SHP77 treated with DMSO at 0.1 percent for 48 hours (cell line): ENCODE data around the gene OR8S1.
"Not testable (repeated sequence)": the region's sequence is repeated elsewhere in the genome, so short reads cannot be mapped to it uniquely, and the experiment has no call there.

ENCODE experiments used
- DNase-seq: peaks from one replicate; lab custom pipeline; 2025; lab: John Stamatoyannopoulos, UW

The OR8S1 gene, protein sequence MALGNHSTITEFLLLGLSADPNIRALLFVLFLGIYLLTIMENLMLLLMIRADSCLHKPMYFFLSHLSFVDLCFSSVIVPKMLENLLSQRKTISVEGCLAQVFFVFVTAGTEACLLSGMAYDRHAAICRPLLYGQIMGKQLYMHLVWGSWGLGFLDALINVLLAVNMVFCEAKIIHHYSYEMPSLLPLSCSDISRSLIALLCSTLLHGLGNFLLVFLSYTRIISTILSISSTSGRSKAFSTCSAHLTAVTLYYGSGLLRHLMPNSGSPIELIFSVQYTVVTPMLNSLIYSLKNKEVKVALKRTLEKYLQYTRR

DNA sequence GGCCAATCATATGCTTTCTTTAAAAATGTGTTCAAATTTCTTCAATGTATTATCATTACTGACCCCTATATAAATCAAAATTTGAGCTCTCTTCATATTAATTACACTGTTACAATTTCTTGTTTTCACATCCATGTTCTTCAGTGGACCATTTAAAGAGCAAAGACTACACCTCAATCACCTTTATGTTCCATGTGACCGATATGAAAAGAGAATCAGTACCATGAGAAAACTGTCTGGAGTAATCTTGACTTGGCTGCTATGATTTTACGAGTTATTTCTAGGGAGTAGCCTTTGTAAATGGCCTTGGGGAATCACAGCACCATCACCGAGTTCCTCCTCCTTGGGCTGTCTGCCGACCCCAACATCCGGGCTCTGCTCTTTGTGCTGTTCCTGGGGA lies at the start of gene OR8S1:
Gene OR8S1, plus strand, starts transcription at position 301 of the 400 bp plus-strand sequence. Its CDS starts 0 bp downstream, at position 301.
- no peak for DNase-seq

DNA sequence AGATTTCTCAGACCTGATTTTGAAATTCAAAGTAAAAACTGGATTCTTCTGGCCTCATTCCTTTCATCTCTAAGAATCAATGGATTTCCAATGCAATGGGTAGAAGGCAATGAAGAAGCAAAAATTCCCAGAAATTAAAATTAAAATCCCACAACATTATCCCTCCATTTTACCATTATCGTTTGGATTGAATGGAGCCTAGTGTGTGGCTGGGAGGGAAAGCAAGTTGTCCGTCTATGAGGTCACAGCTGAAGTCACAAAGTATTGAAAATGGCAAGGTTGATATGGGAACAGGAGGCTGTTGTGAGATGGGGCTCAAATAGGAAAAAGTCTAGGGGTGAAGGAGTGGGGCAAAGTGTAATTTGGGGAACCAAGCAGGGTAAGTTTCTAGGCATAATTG lies 43.2 kb upstream of the OR8S1 start, which contains the start of gene C12orf54:
Gene C12orf54, plus strand, starts transcription at position 301 of the 400 bp plus-strand sequence. CDS start 799 bp downstream, outside the sequence.
- no peak for DNase-seq

DNA sequence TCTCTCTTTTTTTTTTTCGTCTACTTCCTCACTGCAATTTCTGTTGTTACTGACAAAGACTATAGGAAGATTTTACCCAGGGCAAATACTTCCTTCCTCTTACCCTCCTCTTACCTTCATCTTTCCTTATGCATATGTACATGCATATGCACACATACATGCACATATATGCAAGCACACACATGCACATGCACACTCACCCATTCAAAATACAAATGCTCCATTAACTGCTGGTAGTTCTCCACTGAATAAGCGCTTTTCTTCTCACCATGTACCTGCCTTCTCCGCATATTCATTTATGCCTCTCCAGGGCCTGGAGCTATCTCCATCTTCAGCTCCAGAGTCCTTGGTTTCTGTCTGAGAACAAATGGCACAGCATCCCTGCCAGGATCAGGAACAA lies 42.5 kb upstream of the OR8S1 start:
- no peak for DNase-seq

DNA sequence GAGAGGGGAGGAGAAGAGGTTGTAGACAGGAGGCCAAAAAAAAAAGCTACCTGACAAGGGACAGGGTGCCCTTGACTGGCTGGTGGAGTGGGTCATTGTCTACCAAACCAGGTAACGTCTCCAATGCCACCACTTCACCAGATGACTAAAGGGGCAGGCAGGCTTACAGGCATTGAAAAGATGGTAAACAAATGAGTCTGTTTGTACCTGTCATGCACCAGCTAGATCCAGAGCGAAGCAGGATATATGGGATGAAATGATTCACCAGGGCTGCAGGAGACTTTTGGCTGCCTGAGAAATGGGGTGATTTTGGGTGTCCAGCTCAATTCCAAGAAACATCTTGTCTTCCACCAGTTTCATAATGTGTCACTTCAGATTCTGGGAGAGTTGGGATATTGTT lies 39.2 kb upstream of the OR8S1 start:
- no peak for DNase-seq

DNA sequence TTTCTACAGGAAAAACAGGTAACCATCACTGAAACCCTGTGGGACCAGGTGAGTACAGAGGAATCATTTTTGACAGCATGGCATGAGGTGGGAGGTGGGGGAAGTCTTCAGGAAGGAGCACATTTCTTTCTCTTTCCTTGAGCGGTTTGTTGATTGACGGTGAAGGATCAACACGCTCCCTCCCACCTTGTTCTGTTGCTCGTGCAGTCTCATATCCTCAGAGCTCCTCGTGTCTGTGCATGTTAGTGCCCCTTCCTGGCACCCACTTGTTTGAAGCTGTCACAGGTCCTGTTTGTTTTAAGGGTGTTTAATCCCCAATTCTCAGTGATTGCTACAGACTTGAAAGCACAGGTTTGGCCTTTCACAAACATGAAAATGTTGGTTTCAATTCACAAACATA lies 38.8 kb upstream of the OR8S1 start:
- DNase-seq: no peak

DNA sequence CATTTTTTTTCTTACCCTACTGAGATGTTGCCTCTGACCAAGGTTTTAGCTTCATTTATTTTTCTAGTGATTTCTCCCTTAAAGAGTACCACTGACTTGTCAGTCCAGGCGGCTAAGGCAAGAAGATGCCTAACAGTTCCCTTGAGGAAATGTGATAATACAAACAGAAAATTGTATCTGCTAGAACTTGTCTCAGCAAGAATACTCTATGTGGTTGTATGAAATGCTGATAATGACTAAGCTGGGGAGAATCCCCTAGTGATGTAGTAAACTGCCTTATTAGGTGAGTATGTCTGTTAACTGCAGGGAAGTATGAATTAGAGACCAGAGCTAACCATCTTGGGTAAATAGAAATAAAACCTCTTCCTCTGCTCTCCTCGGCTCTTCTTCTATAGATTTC lies 36.4 kb upstream of the OR8S1 start:
- no peak for DNase-seq

DNA sequence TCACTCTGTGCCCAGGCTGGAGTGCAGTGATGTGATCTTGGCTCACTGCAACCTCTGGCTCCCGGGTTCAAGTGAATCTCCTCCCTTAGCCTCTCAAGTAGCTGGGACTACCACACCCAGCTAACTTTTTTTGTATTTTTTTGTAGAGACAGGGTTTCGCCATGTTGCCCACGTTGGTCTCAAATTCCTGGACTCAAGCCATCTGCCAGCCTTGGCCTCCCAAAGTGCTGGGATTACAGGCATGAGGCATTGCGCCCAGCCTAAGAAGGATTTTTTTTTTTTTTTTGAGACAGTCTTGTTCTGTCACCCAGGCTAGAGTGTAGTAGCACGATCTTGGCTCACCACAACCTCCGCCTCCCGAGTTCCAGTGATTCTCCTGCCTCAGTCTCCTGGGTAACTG lies 36.0 kb upstream of the OR8S1 start:
- not testable (repeated sequence) for DNase-seq

DNA sequence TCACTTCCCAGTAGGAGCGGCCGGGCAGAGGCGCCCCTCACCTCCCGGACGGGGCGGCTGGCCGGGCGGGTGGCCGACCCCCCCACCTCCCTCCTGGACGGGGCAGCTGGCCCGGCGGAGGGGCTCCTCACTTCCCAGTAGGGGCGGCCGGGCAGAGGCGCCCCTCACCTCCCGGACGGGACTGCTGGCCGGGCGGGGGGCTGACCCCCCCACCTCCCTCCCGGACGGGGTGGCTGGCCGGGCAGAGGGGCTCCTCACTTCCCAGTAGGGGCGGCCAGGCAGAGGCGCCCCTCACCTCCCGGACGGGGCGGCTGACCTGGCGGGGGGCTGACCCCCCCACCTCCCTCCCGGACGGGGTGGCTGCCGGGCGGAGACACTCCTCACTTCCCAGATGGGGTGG lies 25.2 kb upstream of the OR8S1 start:
- not testable (repeated sequence) for DNase-seq

DNA sequence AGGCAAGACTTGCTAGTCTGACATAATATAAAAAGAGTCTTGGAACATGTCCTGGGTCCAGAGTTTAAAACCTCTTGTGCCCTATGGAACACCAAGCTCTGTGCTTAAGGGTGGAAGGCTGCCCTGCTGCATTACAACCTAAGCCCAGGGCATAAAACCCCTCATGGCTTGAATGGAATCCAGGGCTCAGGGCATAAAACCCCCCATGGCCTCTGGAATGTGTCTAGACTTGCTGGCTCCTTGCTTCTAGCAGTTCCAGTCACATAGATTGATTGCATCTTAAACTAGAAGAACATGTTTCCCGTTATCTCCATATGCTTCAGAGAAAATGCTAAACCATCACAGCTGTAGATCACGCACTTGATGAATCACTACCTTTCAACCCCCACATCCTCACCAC lies 18.6 kb upstream of the OR8S1 start:
- not testable (repeated sequence) for DNase-seq

DNA sequence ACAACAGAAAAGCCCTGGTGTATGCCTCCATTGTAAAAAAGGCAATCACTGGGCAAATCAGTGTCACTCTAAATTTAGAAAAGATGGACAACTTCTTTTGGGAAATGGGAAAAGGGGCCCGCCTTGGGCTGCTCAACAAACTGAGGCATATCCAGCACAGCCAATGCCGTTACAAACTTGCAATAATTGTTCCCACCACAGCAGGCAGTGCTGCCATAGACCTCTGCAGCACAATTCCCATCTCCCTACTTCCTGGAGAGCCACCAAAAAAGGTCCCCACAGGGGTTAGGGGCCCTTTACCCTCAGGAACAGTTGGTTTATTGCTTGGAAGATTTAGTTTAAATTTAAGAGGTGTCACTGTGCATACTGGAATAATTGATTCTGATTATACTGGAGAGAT lies 16.4 kb upstream of the OR8S1 start:
- no peak for DNase-seq

DNA sequence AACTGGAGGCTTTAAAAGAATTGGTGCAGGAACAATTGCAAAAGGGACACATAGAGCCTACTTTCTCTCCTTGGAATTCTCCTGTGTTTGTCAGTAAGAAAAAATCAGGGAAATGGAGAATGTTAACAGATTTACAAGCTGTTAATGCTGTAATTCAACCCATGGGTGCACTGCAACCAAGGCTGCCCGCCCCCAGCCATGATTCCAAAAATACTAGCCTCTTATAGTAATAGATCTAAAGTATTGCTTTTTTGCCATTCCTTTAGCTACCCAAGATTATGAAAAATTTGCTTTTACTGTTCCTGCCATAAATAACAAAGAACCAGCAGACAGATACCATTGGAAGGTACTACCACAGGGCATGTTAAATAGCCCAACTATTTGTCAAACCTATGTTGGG lies 15.3 kb upstream of the OR8S1 start:
- no peak for DNase-seq

DNA sequence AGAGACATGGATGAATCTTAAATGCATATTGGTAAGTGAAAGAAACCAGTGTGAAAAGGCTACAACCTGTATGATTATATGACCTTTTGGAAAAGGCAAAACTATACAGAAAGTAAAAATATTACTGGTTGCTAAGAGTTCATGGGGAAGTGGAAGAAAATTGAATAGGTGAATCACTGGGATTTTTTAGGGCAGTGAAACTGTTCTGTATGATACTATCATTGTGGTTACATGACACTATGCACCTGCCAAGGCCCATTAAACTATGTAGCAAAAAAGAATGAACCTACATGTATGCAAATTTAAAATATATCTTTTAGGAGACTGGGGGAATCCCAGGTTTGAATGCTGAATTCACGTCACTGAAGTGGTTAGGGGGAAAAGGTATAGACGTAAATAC lies 12.6 kb upstream of the OR8S1 start:
- no peak for DNase-seq

DNA sequence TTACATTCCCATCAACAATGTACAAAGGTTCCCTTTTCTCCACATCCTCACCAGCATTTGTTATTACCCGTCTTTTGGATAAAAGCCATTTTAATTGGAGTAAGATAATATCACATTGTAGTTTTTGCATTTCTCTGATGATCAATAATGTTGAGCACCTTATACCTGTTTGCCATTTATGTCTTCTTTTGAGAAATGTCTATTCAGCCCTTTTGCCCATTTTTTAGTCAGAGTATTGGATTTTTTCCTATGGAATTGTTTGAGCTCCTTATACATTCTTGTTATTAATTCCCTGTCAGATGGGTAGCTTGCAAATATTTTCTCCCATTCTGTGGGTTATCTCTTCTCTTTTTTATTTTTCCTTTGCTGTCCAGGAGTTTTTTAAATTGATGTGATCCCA lies 10.7 kb upstream of the OR8S1 start:
- no peak for DNase-seq

DNA sequence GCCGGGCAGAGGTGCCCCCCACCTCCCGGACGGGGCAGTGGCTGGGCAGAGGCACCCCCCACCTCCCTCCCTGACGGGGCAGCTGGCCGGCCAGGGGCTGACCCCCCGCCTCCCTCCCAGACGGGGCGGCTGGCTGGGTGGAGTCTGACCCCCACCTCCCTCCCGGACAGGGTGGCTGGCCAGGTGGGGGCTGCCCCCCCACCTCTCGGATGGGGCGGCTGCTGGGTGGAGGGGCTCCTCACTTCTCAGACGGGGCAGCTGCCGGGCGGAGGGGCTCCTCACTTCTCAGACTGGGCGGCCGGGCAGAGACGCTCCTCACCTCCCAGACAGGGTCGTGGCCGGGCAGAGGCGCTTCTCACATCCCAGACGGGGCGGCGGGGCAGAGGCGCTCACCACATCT lies 5.1 kb upstream of the OR8S1 start:
- DNase-seq: not testable (repeated sequence)

DNA sequence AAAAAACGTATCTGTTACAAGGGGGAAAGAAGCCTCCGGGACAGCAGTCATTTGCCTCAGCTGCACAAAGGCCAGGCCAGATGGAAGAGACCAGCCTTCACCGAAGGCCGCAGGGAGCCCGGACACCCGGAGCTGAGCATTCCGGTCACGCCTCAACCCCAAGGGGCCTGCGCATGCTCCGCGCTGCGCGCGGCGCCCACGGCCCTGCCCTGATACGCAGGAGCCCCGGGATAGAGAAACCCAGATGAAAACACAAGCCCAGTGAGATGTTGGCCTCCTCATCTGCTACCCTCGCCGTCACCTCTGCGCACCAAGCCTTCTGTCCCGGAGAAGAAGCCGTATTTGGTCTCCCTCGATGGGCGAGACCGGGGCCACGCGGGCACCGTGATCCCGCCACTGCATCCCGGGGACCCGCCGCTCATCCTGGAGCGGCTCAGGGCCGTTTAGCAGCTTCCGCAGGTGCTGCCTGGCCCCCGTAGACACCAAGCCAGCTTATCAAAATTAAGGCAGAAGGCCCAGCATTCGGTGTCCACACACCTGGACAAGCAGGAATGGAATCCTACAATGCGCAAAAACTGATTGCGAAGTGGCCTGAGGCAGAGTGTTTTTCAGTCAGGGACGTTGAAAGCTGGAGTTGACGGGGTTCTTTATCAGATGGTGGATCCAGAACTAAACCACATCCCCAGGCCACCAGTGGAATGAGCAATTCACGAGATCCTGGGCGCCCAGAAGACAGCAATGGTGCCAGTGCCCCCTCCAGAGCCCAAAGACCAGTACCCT lies 2.6 kb downstream of the OR8S1 start:
- DNase-seq: no peak

DNA sequence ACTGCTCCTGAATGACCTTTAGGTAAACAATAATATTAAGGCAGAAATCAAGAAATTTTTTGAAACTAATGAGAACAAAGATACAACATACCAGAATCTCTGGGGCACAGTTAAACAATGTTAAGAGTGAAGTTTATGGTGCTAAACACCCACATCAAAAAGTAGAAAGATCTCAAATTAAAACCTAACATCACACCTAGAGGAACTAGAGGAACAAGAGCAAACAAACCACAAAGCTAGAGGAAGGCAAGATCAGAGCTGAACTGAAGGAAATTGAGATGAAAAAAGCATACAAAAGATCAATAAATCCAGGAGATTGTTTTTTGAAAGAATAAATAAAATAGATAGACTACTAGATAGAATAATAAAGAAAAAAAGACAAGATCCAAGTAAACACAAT lies 7.2 kb downstream of the OR8S1 start:
- DNase-seq: no peak

DNA sequence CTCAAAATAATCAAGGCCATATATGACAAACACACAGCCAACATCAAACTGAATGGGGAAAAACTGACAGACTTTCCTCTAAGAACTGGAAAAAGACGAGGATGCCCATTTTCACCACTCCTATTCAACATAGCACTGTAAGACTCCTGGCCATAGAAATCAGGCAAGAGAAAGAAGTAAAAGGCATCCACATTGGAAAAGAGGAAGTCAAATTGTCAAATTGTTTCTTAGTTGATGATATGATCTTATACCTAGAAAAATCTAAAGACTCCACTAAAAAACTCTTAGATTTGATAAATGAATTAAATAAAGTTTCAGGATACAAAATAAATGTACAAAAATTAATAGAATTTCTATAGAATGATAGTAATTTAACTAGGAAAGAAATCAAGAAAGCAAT lies 11.2 kb downstream of the OR8S1 start:
- no peak for DNase-seq

DNA sequence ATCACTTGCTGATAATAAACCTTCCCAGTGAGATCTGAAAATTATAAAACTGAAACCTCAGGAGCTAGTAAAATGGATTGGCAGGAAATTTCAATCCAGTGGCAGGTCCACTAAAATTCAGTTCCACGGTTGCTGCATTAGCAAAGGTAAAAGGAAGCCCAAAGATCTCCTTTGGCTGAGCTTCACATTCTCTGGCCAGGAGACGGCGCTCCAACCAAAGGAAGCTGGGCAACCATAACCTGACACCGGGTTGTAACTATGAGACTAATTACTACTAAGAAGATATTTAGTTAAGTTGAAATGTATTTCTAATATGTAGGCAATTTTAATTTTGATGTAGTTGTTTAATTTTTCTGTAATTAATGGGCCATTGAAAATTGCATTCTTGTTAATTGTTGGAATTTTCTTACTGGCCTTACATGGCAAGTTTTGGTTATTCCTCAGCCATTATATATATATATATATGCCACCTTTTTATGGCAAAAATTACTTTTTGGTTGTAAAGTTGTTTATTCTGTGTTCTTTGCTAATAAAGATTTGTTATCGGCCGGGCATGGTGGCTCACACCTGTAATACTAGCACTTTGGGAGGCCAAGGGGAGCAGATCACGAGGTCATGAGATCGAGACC lies 17.0 kb downstream of the OR8S1 start:
- peak; percentile 13 for DNase-seq

DNA sequence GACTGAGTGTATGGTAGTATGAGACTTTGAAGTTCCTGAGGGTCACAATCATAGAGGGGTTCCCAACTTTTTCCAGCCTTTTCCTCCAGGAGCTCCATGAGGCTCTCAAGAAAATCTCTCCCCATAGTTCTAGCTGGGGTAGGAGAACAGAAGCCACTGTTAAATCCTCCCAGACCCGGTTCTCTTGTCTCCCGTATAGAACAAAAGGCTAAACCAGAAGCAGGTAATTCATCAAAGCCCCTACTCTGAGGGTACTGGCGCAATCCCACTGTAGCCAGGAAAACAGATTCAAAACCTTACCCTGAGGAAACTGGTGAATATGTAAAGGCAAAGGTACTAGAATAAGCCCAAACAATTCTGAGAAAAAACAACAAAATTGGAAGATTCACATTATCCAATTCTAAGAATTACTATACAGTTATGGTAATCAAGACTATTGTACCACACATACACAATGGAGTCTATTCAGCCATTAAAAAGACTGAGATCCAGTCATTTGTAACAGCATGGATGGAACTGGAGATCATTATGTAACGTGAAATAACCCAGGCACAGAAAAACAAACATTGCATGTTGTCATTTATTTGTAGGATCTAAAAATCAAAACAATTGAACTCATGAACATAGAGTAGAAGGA lies 20.5 kb downstream of the OR8S1 start:
- no peak for DNase-seq

DNA sequence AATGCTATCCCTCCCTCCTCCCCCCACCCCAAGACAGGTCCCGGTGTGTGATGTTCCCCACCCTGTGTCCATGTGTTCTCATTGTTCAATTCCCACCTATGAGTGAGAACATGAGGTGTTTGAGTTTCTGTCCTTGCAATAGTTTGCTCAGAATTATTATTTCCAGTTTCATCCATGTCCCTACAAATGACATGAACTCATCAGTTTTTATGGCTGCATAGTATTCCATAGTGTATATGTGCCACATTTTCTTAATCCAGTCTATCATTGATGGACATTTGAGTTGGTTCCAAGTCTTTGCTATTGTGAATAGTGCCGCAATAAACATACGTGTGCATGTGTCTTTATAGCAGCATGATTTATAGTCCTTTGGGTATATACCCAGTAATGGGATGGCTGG lies 21.6 kb downstream of the OR8S1 start:
- not testable (repeated sequence) for DNase-seq

DNA sequence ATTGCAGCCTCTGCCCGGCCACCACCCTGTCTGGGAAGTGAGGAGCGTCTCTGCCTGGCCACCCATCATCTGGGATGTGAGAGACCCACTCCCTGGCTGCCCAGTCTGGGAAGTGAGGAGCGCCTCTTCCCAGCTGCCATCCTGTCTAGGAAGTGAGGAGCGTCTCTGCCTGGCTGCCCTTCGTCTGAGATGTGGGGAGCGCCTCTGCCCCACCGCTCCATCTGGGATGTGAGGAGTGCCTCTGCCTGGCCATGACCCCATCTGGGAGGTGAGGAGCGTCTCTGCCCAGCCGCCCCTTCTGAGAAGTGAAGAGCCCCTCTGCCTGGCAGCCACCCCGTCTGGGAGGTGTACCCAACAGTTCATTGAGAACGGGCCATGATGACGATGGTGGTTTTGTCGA lies 26.2 kb downstream of the OR8S1 start:
- not testable (repeated sequence) for DNase-seq

DNA sequence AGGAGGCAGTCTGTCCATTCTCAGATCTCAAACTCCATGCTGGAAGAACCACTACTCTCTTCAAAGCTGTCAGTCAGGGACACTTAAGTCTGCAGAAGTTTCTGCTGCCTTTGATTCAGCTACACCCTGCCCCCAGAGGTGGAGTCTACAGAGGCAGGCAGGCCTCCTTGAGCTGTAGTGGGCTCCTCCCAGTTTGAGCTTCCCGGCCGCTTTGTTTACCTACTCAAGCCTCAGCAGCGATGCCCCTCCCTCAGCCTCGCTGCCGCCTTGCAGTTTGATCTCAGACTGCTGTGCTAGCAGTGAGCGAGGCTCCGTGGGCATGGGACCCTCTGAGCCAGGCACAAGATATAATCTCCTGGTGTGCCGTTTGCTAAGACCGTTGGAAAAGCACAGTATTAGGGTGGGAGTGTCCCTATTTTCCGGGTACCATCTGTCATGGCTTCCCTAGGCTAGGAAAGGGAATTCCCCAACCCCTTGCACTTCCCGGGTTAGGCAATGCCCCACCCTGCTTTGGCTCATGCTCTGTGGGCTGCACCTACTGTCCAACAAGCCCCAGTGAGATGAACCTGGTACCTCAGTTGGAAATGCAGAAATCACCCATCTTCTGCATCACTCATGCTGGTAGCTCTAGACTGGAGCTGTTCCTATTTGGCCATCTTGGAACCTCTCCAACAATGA lies 28.4 kb downstream of the OR8S1 start:
- not testable (repeated sequence) for DNase-seq
